Transverse colon (tissue), 4 donors: Measurements from ENCODE around the gene MPPED2. TPM values are rescaled to one million over a fixed set of nuclear protein-coding genes. Genes with fewer than 3 reads are reported as not detected.

ENCODE experiments used
- DNase-seq: peaks from one replicate; pipeline ENCODE4 v3.0.0-alpha.2; 2019
- H3K27ac ChIP-seq, 4 donors: fragments of 200-600 bp; sonication (generic); 2 replicates each; pipeline ENCODE4 v1.5.1; 2016 to 2018; ENCODE audit warnings: inconsistent platforms in 4 of 4
- H3K27me3 ChIP-seq: fragments of 200-600 bp; sonication (generic); 2 replicates; pipeline ENCODE4 v1.5.1; 2017; ENCODE audit warnings: inconsistent platforms
- H3K36me3 ChIP-seq, 4 donors: fragments of 200-600 bp; sonication (generic); 2 replicates each; pipeline ENCODE4 v1.5.1; 2017 to 2019; ENCODE audit warnings: inconsistent platforms in 4 of 4
- H3K4me1 ChIP-seq, 4 donors: fragments of 200-600 bp; sonication (generic); 2 replicates each; pipeline ENCODE4 v1.5.1; 2017 to 2020; ENCODE audit warnings: inconsistent platforms in 4 of 4
- H3K4me3 ChIP-seq, 4 donors: fragments of 200-600 bp; sonication (generic); 1 replicate in 1 of 4; 2 replicates in 3 of 4; pipeline versions ENCODE4 v1.5.1 to v1.6.1; 2017 to 2019; ENCODE audit warnings: inconsistent platforms in 4 of 4
- H3K9me3 ChIP-seq, 2 donors: fragments of 200-600 bp; sonication (generic); 2 replicates each; pipeline ENCODE4 v1.5.1; 2017 to 2019; ENCODE audit warnings: inconsistent platforms in 2 of 2
- CTCF ChIP-seq, 5 experiments: fragments of 200-600 bp in 3 of 5; fragments of 450-650 bp in 2 of 5; sonication (generic) in 3 of 5; IDR thresholded peaks; 1 replicate in 2 of 5; 2 replicates in 3 of 5; pipeline ENCODE4 v1.5.1; 2016 to 2017; ENCODE audit warnings: antibody characterized with exemption in 5 of 5, inconsistent platforms in 3 of 5, mild to moderate bottlenecking in 2 of 5, moderate library complexity in 1 of 5
- EP300 ChIP-seq: sonication (generic); formaldehyde crosslinking; IDR thresholded peaks from one replicate; pipeline ENCODE4 v1.6.1; 2017; ENCODE audit warnings: antibody characterized with exemption, low read depth
- POLR2A ChIP-seq: fragments of 450-650 bp; IDR thresholded peaks from one replicate; pipeline ENCODE4 v1.6.1; 2016; ENCODE audit warnings: antibody characterized with exemption, mild to moderate bottlenecking, moderate library complexity
- POLR2AphosphoS5 ChIP-seq, 3 donors: sonication (generic); formaldehyde crosslinking; IDR thresholded peaks; one replicate each; pipeline ENCODE4 v1.6.1; 2016; ENCODE audit warnings: antibody characterized with exemption in 3 of 3
- WGBS, 2 donors: methylation state at CpG; one replicate each; pipeline ENCODE4 v1.1.5; 2018; ENCODE audit warnings: low coverage in 1 of 2; 5-methylcytosine and 5-hydroxymethylcytosine counted together
- in situ Hi-C, 4 donors: fragments of 200-750 bp; cut with MboI; loops; one replicate each; pipeline versions ENCODE4 v1.15.0 to v1.15.1; 2017; ENCODE audit warnings: low sequenced_read_pairs in 3 of 4, low pct_ligation_motif_present in 1 of 4, low pct_unique_long_range_greater_than_20kb in 1 of 4
- intact Hi-C: fragments of 100-400 bp; cut with DNase I; formaldehyde crosslinking; loops from one replicate; pipeline ENCODE4 v1.15.1; 2023; ENCODE audit warnings: low total_unique reads
- total RNA-seq, 4 donors: library from RNA; depleted of rRNA; stranded (reverse); fragments of >200 nt; gene quantifications; one replicate each; pipeline ENCODE4 v1.1.0, GENCODE V29; 2016

MPPED2 gene
- total RNA-seq, 4 donors from 2014 or later, result 1.4 to 1.6 TPM; not detected in 2

- TF ChIP-seq POLR2AphosphoS5 (IDR thresholded peaks at IDR 0.05) (no peak), POLR2A (no peak)
- WGBS, 2 donors, result 50% methylated on average over 1 of the region's 1 CpG; no CpG with 5 or more reads in 1 of the 2 donors
- intact Hi-C loops (no loop called here), in situ Hi-C loops (no loop called here)
- Histone ChIP-seq H3K36me3 (no peaks in the 10 kb centered on the region), H3K27ac (no peak overlapping the region), H3K9me3 (no peaks in the 10 kb centered on the region), H3K4me1 (peaks cover 0 to 18% (median 10%) of the 10 kb centered on the region in 4 donors), H3K27me3 (no peaks in the 10 kb centered on the region), H3K4me3 (no peak overlapping the region)
- no peak for DNase-seq
These were observed 132.4 kb downstream of the MPPED2 start for GRCh38 chr11:30453705-30454104.

- intact Hi-C loops, result no loop called here
- Histone ChIP-seq H3K27ac (no peak overlapping the region), H3K4me3 (no peak overlapping the region), H3K27me3 (no peaks in the 10 kb centered on the region), H3K9me3 (no peaks in the 10 kb centered on the region), H3K4me1 (peaks cover 0 to 18% (median 10%) of the 10 kb centered on the region in 4 donors), H3K36me3 (no peaks in the 10 kb centered on the region)
- DNase-seq, result no peak
- 48 to 77% methylated on average over 1 of the region's 1 CpG for WGBS, 2 donors
- in situ Hi-C loops, result no loop called here
- no peak for TF ChIP-seq POLR2A
These were observed 133.3 kb downstream of the MPPED2 start for GRCh38 chr11:30452842-30453241.

GRCh38 chr11:30452114-30452513 lies 134.0 kb downstream of the MPPED2 start:
- Histone ChIP-seq H3K4me1 (peaks cover 0 to 18% (median 10%) of the 10 kb centered on the region in 4 donors), H3K9me3 (no peaks in the 10 kb centered on the region), H3K27me3 (no peaks in the 10 kb centered on the region), H3K27ac (no peak overlapping the region), H3K4me3 (no peak overlapping the region), H3K36me3 (no peaks in the 10 kb centered on the region)
- no peak for TF ChIP-seq POLR2AphosphoS5 (IDR thresholded peaks at IDR 0.05)
- no peak for TF ChIP-seq CTCF (IDR thresholded peaks at IDR 0.05)
- no peak for TF ChIP-seq POLR2A
- TF ChIP-seq EP300, result no peak
- intact Hi-C loops (no loop called here), in situ Hi-C loops (no loop called here)
- DNase-seq, result no peak
- WGBS, 2 donors, result 76 to 82% methylated on average over 4 of the region's 4 CpGs

GRCh38 chr11:30451626-30452025 lies 134.5 kb downstream of the MPPED2 start:
- H3K27ac ChIP-seq, result no peak overlapping the region
- in situ Hi-C loops, result no loop called here

GRCh38 chr11:30451167-30451566 lies 135.0 kb downstream of the MPPED2 start:
- peaks cover 0 to 18% (median 10%) of the 10 kb centered on the region in 4 donors for H3K4me1 ChIP-seq
- no peaks in the 10 kb centered on the region for H3K36me3 ChIP-seq
- whole genome bisulfite sequencing, 2 donors, result 74 to 86% methylated on average over 1 of the region's 1 CpG
- in situ Hi-C loops, result no loop called here
- H3K4me3 ChIP-seq, result no peak overlapping the region
- no peaks in the 10 kb centered on the region for H3K9me3 ChIP-seq
- no peak overlapping the region for H3K27ac ChIP-seq
- intact Hi-C loops, result no loop called here
- DNase-seq, result no peak
- no peaks in the 10 kb centered on the region for H3K27me3 ChIP-seq
- no peak for TF ChIP-seq POLR2AphosphoS5 (IDR thresholded peaks at IDR 0.05)
- no peak for TF ChIP-seq POLR2A
- TF ChIP-seq CTCF (IDR thresholded peaks at IDR 0.05), result no peak
- no peak for TF ChIP-seq EP300

More at GRCh38 chr11:30451626-30452025, 134.5 kb downstream of the MPPED2 start:
- no peaks in the 10 kb centered on the region for H3K9me3 ChIP-seq
- intact Hi-C loops, result no loop called here
- WGBS, 2 donors, result 76% methylated on average over 5 of the region's 5 CpGs
- TF ChIP-seq CTCF (IDR thresholded peaks at IDR 0.05), result no peak
- no peak for TF ChIP-seq POLR2A
- no peak for TF ChIP-seq POLR2AphosphoS5 (IDR thresholded peaks at IDR 0.05)
- no peak for TF ChIP-seq EP300
- peaks cover 0 to 18% (median 10%) of the 10 kb centered on the region in 4 donors for H3K4me1 ChIP-seq
- no peak overlapping the region for H3K4me3 ChIP-seq
- no peak for DNase-seq
- no peaks in the 10 kb centered on the region for H3K36me3 ChIP-seq
- no peaks in the 10 kb centered on the region for H3K27me3 ChIP-seq
